ENCODE measurements around the gene GATAD2A. TPM values are rescaled to one million over a fixed set of nuclear protein-coding genes. Genes with fewer than 3 reads are reported as not detected.

Gene GATAD2A
- polyA plus RNA-seq, 2 donors: 13.9 to 21.0 TPM

DNA sequence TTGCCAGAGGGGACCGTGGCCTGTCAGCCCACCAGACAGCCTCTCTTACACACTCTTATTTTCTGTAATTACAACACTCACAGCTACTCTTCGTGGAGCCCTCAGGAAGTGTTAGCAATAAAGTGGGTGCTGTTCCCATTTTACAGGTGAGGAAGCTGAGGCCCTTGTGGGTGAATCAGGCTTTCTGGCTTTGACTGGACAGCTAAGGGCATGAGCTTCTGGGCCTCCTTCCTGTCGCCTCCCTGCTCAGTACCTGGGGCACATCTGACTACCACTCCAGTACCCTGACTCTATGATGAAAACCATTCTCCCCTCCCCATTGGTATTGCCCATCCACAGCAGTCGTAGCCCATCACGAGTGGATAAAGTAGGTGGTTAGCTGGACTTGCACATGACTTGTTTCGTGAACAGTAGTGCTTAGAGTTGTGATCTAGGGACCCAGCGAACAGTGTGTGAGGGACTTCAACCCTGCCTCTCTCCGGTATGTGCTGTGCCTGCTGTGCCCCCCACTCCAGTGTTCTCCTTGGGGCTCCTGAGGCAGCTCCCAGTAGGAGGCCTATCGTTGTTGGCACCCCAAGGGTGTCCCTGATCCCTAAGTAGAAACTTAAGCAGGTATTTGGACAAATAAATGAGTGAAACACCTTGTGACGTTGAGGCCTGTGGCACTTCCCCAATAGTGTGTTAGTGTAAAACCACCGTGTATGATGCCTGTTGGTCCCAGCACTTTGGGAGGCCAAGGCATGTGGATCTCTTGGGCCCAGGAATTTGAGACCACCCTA, 38.6 kb downstream of the GATAD2A start:
- Histone ChIP-seq H3K27ac (ENCODE audit: low read depth in 2 of 2, low read length in 1 of 2) (peak overlapping the region in 1 of 2 donors; percentile 26), H3K9me3 (ENCODE audit: control insufficient read depth in 2 of 2, insufficient read depth in 1 of 2, low read depth in 1 of 2, low read length in 1 of 2) (no peaks in the 10 kb centered on the region), H3K4me1 (ENCODE audit: control insufficient read depth in 2 of 2, insufficient read depth in 2 of 2, low read length in 1 of 2) (peaks cover 0 to 7% of the 10 kb centered on the region in 2 donors), H3K27me3 (ENCODE audit: control insufficient read depth in 1 of 2, insufficient read depth in 2 of 2, low read length in 2 of 2) (no peaks in the 10 kb centered on the region), H3K36me3 (ENCODE audit: control insufficient read depth in 2 of 2, insufficient read depth in 2 of 2, low read length in 1 of 2) (no peaks in the 10 kb centered on the region), H3K4me3 (ENCODE audit: low read depth in 1 of 2, low read length in 2 of 2) (no peak overlapping the region)
- 82 to 87% methylated on average over 11 of the region's 11 CpGs for WGBS, 2 donors

DNA sequence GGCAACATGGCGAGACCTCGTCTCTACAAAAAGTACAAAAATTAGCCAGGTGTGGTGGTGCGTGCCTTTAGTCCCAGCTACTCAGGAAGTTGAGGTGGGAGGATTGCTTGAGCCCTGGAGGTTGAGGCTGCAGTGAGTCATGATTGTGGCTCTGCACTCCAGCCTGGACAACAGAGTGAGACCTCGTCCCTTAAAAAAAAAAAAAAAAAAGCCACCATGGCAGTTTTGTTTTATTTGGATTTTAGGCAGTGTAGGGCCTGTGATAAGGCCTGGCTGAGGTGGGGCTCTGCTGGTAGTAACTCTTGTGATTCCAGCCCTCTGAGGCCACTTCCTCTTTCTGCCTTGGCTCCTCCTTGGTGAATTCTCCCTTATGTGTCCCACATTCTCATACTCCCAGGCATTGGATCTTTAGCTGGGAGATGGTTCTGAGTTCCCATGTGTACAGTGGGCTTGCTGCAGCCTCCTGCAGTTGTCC, 39.2 kb downstream of the GATAD2A start:
- Histone ChIP-seq H3K36me3 (ENCODE audit: control insufficient read depth in 2 of 2, insufficient read depth in 2 of 2, low read length in 1 of 2) (no peaks in the 10 kb centered on the region), H3K4me1 (ENCODE audit: control insufficient read depth in 2 of 2, insufficient read depth in 2 of 2, low read length in 1 of 2) (peaks cover 0 to 7% of the 10 kb centered on the region in 2 donors), H3K4me3 (ENCODE audit: low read depth in 1 of 2, low read length in 2 of 2) (no peak overlapping the region), H3K9me3 (ENCODE audit: control insufficient read depth in 2 of 2, insufficient read depth in 1 of 2, low read depth in 1 of 2, low read length in 1 of 2) (no peaks in the 10 kb centered on the region), H3K27me3 (ENCODE audit: control insufficient read depth in 1 of 2, insufficient read depth in 2 of 2, low read length in 2 of 2) (no peaks in the 10 kb centered on the region), H3K27ac (ENCODE audit: low read depth in 2 of 2, low read length in 1 of 2) (peak overlapping the region in 1 of 2 donors; percentile 26)
- 71% methylated on average over 4 of the region's 4 CpGs for WGBS, 2 donors

DNA sequence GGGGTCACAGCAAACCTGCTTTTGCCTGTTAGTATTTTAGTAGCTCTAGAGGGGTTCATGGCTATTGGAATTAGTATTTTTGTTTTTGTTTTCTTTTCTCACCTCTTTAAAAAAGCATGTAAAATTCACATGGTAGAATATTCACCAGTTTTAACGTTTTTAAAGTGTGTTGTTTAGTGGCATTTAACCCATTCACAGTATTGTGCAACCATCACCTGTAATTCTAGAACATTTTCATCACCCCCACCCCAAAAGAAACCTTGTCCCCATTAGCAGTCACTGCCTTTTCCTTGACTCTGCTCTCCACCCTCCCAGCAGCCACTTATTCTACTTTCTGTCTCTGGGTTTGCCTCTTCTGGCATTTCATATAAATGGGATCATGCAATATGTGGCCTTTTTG, 39.8 kb downstream of the GATAD2A start:
- WGBS, 2 donors: 23 to 30% methylated on average over 1 of the region's 1 CpG

DNA sequence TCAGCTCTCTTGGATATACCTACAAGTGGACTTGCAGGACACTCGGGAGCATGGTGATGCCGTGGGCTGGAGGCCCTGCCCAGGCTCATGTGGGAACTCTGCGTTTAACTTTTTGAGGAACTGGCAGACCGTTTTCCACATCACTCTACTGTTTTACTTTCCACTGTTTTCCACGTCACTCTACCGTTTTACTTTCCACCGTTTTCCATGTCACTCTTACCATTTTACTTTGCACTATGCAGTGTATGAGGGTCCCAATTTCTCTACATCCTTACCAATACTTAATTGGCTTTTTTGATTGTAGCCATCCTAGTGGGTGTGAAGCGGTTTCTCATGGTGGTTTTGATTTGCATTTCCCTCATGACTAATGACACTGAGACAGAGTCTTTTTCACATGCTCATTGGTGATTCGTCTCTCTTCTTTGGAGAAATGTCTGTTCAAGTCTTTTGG, 40.5 kb downstream of the GATAD2A start:
- H3K36me3 ChIP-seq (ENCODE audit: control insufficient read depth in 2 of 2, insufficient read depth in 2 of 2, low read length in 1 of 2): no peaks in the 10 kb centered on the region
- H3K9me3 ChIP-seq (ENCODE audit: control insufficient read depth in 2 of 2, insufficient read depth in 1 of 2, low read depth in 1 of 2, low read length in 1 of 2): no peaks in the 10 kb centered on the region
- H3K4me3 ChIP-seq (ENCODE audit: low read depth in 1 of 2, low read length in 2 of 2): no peak overlapping the region
- H3K27me3 ChIP-seq (ENCODE audit: control insufficient read depth in 1 of 2, insufficient read depth in 2 of 2, low read length in 2 of 2): no peaks in the 10 kb centered on the region
- H3K4me1 ChIP-seq (ENCODE audit: control insufficient read depth in 2 of 2, insufficient read depth in 2 of 2, low read length in 1 of 2): peaks cover 0 to 7% of the 10 kb centered on the region in 2 donors
- no peak overlapping the region for H3K27ac ChIP-seq (ENCODE audit: low read depth in 2 of 2, low read length in 1 of 2)
- 77 to 87% methylated on average over 9 of the region's 9 CpGs for WGBS, 2 donors

More for the DNA sequence above, 39.8 kb downstream of the GATAD2A start:
- Histone ChIP-seq H3K27me3 (ENCODE audit: control insufficient read depth in 1 of 2, insufficient read depth in 2 of 2, low read length in 2 of 2) (no peaks in the 10 kb centered on the region), H3K4me1 (ENCODE audit: control insufficient read depth in 2 of 2, insufficient read depth in 2 of 2, low read length in 1 of 2) (peaks cover 0 to 7% of the 10 kb centered on the region in 2 donors), H3K27ac (ENCODE audit: low read depth in 2 of 2, low read length in 1 of 2) (no peak overlapping the region), H3K36me3 (ENCODE audit: control insufficient read depth in 2 of 2, insufficient read depth in 2 of 2, low read length in 1 of 2) (no peaks in the 10 kb centered on the region), H3K4me3 (ENCODE audit: low read depth in 1 of 2, low read length in 2 of 2) (no peak overlapping the region), H3K9me3 (ENCODE audit: control insufficient read depth in 2 of 2, insufficient read depth in 1 of 2, low read depth in 1 of 2, low read length in 1 of 2) (no peaks in the 10 kb centered on the region)

DNA sequence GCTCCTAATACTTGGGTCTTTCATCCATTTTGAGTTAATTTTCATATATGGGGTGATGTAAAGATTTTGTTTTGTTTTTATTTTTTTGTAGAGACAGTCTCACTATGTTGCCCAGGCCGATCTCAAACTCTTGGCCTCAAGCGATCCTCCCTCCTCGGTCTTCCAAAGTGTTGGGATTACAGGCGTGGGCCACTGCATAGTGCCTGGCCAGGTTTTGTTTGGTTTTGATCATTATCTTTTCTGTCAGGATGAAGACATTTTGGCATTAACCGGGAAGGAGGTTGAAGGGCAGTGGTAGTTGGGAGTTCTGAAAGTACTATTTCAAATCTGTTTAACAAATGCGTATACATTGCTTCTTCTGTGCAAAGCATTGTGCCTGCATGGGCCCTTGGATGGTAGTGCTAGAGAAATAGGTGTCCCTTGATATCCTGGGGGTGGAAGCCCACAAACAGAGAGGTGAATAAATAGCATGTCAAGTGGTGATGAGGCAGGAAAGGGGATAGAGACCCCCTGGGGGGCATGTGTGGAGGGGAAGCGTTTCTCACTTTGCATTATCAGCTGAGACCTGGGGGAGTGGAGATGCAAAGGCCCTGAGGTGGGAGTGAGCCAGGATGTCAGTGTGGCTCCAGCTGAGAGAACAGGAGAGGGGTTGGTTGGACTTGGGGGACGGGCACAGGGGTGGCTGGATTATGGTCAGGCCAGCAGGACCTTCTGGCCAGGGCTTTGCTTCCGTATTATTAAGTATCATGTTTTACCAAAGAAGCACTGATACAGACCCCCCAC, 41.4 kb downstream of the GATAD2A start:
- Histone ChIP-seq H3K36me3 (ENCODE audit: control insufficient read depth in 2 of 2, insufficient read depth in 2 of 2, low read length in 1 of 2) (no peaks in the 10 kb centered on the region), H3K4me3 (ENCODE audit: low read depth in 1 of 2, low read length in 2 of 2) (no peak overlapping the region), H3K4me1 (ENCODE audit: control insufficient read depth in 2 of 2, insufficient read depth in 2 of 2, low read length in 1 of 2) (peaks cover 0 to 7% of the 10 kb centered on the region in 2 donors), H3K27ac (ENCODE audit: low read depth in 2 of 2, low read length in 1 of 2) (no peak overlapping the region), H3K9me3 (ENCODE audit: control insufficient read depth in 2 of 2, insufficient read depth in 1 of 2, low read depth in 1 of 2, low read length in 1 of 2) (no peaks in the 10 kb centered on the region), H3K27me3 (ENCODE audit: control insufficient read depth in 1 of 2, insufficient read depth in 2 of 2, low read length in 2 of 2) (no peaks in the 10 kb centered on the region)
- 84 to 90% methylated on average over 9 of the region's 9 CpGs for WGBS, 2 donors

DNA sequence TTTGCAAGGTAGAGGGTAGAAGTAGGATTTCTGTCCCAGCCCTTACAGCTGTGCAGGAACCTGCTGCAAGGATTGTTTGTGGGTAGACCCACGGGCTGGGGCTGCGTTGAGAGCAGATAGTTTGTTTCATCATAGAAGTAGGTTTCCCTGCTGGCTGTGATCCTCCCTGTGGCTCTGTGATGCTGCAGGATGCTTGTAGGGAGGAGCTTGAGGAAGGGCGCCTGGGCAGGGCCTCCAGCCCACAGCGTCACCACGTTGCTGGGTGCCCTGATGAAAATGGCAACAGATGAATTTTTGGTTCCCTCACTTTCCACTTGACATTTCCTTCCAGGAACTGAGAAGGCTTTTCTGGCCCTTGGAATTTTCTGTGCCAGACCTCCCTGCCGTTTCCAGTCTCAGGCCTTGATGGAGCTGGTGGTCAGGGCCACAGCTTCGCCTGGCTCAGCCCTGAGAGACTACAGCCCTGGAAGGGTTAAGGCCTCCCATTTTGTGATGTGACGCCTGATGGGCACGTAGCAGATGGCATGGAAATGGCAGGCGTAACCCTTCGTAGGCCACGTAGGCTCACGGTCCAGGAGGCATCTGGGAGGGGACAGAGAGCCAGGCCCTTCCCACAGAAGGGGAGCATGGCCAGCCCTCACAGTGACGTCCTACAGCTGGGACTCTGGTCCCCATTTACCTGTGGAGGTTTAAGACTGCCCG, 42.2 kb downstream of the GATAD2A start:
- Histone ChIP-seq H3K4me3 (ENCODE audit: low read depth in 1 of 2, low read length in 2 of 2) (no peak overlapping the region), H3K27me3 (ENCODE audit: control insufficient read depth in 1 of 2, insufficient read depth in 2 of 2, low read length in 2 of 2) (no peaks in the 10 kb centered on the region), H3K36me3 (ENCODE audit: control insufficient read depth in 2 of 2, insufficient read depth in 2 of 2, low read length in 1 of 2) (no peaks in the 10 kb centered on the region), H3K4me1 (ENCODE audit: control insufficient read depth in 2 of 2, insufficient read depth in 2 of 2, low read length in 1 of 2) (peaks cover 6 to 11% of the 10 kb centered on the region in 2 donors), H3K27ac (ENCODE audit: low read depth in 2 of 2, low read length in 1 of 2) (no peak overlapping the region), H3K9me3 (ENCODE audit: control insufficient read depth in 2 of 2, insufficient read depth in 1 of 2, low read depth in 1 of 2, low read length in 1 of 2) (no peaks in the 10 kb centered on the region)
- 70 to 71% methylated on average over 15 of the region's 15 CpGs for WGBS, 2 donors

DNA sequence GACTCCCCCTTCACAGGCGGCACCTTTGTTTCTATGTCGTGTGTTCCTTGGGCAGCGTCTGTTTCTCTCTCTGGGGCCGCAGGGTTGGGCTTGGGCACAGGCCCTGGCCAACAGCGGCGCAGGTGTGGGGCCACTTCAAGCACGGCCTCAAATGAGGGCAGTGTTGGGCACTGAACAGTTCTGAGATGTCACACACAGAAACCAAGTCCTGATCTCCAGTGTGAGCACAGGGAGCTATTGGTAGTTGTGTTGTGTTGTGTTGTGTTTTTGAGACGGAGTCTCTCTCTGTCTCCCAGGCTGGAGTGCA, 42.7 kb downstream of the GATAD2A start:
- Histone ChIP-seq H3K9me3 (ENCODE audit: control insufficient read depth in 2 of 2, insufficient read depth in 1 of 2, low read depth in 1 of 2, low read length in 1 of 2) (no peaks in the 10 kb centered on the region), H3K27me3 (ENCODE audit: control insufficient read depth in 1 of 2, insufficient read depth in 2 of 2, low read length in 2 of 2) (no peaks in the 10 kb centered on the region), H3K36me3 (ENCODE audit: control insufficient read depth in 2 of 2, insufficient read depth in 2 of 2, low read length in 1 of 2) (no peaks in the 10 kb centered on the region), H3K4me3 (ENCODE audit: low read depth in 1 of 2, low read length in 2 of 2) (no peak overlapping the region), H3K27ac (ENCODE audit: low read depth in 2 of 2, low read length in 1 of 2) (no peak overlapping the region), H3K4me1 (ENCODE audit: control insufficient read depth in 2 of 2, insufficient read depth in 2 of 2, low read length in 1 of 2) (peaks cover 6 to 14% of the 10 kb centered on the region in 2 donors)
- WGBS, 2 donors: 90% methylated on average over 8 of the region's 8 CpGs

DNA sequence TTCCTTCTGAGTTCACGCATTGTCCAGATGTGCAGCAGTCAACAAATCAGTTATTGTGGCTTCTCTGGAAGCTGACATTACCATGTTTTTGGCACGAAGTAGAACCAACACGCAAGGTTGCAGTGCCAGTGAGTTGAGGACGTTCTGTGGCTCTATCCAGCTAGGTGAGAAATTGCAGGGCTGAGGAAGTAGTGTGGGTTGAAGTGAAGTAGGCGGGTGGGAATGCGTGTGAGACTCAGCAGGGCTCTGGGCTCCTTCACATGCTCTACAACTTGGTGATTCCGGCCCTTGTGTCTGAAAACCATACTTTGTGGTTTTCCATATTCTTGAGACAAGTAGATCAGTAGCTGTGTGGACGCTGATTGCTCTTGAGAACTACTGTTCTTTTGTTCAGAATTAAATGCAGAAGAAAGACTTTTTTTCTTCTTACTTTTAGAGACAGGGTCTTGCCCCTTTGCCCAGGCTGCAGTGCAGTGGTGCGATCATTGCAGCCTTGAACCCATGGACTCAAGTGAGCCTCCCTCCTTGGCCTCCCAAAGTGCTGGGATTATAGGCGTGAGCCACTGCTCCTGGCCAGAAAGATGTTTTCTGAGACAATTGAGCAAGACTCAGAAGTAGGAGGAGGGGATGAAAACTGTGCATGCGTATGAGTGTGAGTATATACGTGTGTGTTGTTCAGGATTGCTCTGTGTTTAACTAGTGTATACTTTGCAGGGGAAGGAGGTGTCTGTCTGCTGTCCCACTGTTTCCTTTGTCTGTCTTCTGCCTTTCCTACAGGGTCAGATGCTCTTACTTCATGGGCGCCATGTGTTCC, 46.2 kb downstream of the GATAD2A start:
- Histone ChIP-seq H3K36me3 (ENCODE audit: control insufficient read depth in 2 of 2, insufficient read depth in 2 of 2, low read length in 1 of 2) (no peaks in the 10 kb centered on the region), H3K4me3 (ENCODE audit: low read depth in 1 of 2, low read length in 2 of 2) (no peak overlapping the region), H3K4me1 (ENCODE audit: control insufficient read depth in 2 of 2, insufficient read depth in 2 of 2, low read length in 1 of 2) (peaks cover 6 to 12% of the 10 kb centered on the region in 2 donors), H3K9me3 (ENCODE audit: control insufficient read depth in 2 of 2, insufficient read depth in 1 of 2, low read depth in 1 of 2, low read length in 1 of 2) (no peaks in the 10 kb centered on the region), H3K27me3 (ENCODE audit: control insufficient read depth in 1 of 2, insufficient read depth in 2 of 2, low read length in 2 of 2) (no peaks in the 10 kb centered on the region), H3K27ac (ENCODE audit: low read depth in 2 of 2, low read length in 1 of 2) (peak overlapping the region in 1 of 2 donors; percentile 63)
- 70 to 77% methylated on average over 13 of the region's 13 CpGs for WGBS, 2 donors

Data from esophagus (tissue), 2 donors.